IMR-90 (cell line): Measurements from ENCODE around the gene TAF10. TPM values are rescaled to one million over a fixed set of nuclear protein-coding genes. Genes with fewer than 3 reads are reported as not detected.

ENCODE experiments used
- ATAC-seq: fragments of 200-7000 bp; cut with Tn5 transposase; 2 replicates; pipeline ENCODE4 v1.9.1; 2020; ENCODE audit warnings: low read depth, mild to moderate bottlenecking, moderate library complexity
- BruUV-seq: library from RNA; stranded (reverse); fragments of 400-500 nt; replicated peaks from 2 replicates; lab custom pipeline; 2021; lab: Mats Ljungman, UMichigan
- CTCF ChIA-PET: fragments of 300-600 bp; formaldehyde crosslinking; extraction: SDS; loops from one replicate; lab custom pipeline; 2021; ENCODE audit warnings: antibody characterized with exemption; lab: Yijun Ruan, JAX
- POLR2A ChIA-PET: fragments of 300-600 bp; sonication (Branson Sonifier 250); formaldehyde crosslinking; loops from one replicate; lab custom pipeline; 2022; ENCODE audit warnings: antibody characterized with exemption; ENCODE audit not compliant: unreplicated experiment; lab: Charles Lee
- DNase-seq: peaks from one replicate; pipeline ENCODE4 v3.0.0; 2013
- H2AFZ ChIP-seq: replicated peaks from 2 replicates; pipeline ENCODE3; 2013; ENCODE audit warnings: low read length, mild to moderate bottlenecking; ENCODE audit not compliant: poor library complexity
- H2AK5ac ChIP-seq: 2 replicates; pipeline ENCODE4 v1.6.1; 2013; ENCODE audit warnings: low read depth, low read length, inconsistent platforms
- H2AK9ac ChIP-seq: replicated peaks from 2 replicates; pipeline ENCODE3; 2013; ENCODE audit warnings: mild to moderate bottlenecking, low read depth, low read length, moderate library complexity; ENCODE audit not compliant: poor library complexity
- H2BK120ac ChIP-seq: 2 replicates; pipeline ENCODE4 v1.6.1; 2013; ENCODE audit warnings: low read depth, low read length, inconsistent platforms
- H2BK15ac ChIP-seq: 3 replicates; pipeline ENCODE4 v1.6.1; 2013; ENCODE audit warnings: low read depth, low read length, inconsistent platforms
- H2BK20ac ChIP-seq: 2 replicates; pipeline ENCODE4 v1.6.1; 2013; ENCODE audit warnings: low read depth, mild to moderate bottlenecking, inconsistent platforms, low read length, moderate library complexity
- H2BK5ac ChIP-seq: 2 replicates; pipeline ENCODE4 v1.6.1; 2013; ENCODE audit warnings: mild to moderate bottlenecking, low read depth, low read length, inconsistent platforms; ENCODE audit not compliant: poor library complexity, severe bottlenecking
- H3K14ac ChIP-seq: replicated peaks from 2 replicates; pipeline ENCODE4 v1.6.1; 2013; ENCODE audit warnings: low read depth, low read length, inconsistent platforms
- H3K18ac ChIP-seq: 2 replicates; pipeline ENCODE4 v1.6.1; 2013; ENCODE audit warnings: low read depth, low read length, control low read depth
- H3K23ac ChIP-seq: 2 replicates; pipeline ENCODE4 v1.6.1; 2013; ENCODE audit warnings: low read depth, low read length, inconsistent platforms
- H3K27ac ChIP-seq: 2 replicates; pipeline ENCODE4 v1.5.1; 2013; ENCODE audit warnings: mild to moderate bottlenecking, control low read depth, low read length; ENCODE audit not compliant: insufficient read depth
- H3K27me3 ChIP-seq: 2 replicates; pipeline ENCODE4 v1.6.1; 2013; ENCODE audit warnings: low read length; ENCODE audit not compliant: control insufficient read depth, insufficient read depth
- H3K36me3 ChIP-seq: 2 replicates; pipeline ENCODE4 v1.6.1; 2013; ENCODE audit warnings: low read length, mixed read lengths; ENCODE audit not compliant: control insufficient read depth, insufficient read depth
- H3K4ac ChIP-seq: 2 replicates; pipeline ENCODE4 v1.6.1; 2013; ENCODE audit warnings: low read depth, low read length, inconsistent platforms
- H3K4me1 ChIP-seq: 2 replicates; pipeline ENCODE4 v1.6.1; 2013; ENCODE audit warnings: low read length, mixed read lengths; ENCODE audit not compliant: control insufficient read depth, insufficient read depth
- H3K4me2 ChIP-seq: 2 replicates; pipeline ENCODE4 v1.6.1; 2013; ENCODE audit warnings: low read depth, mild to moderate bottlenecking, control low read depth, low read length, moderate library complexity
- H3K4me3 ChIP-seq: 2 replicates; pipeline ENCODE4 v1.5.1; 2013; ENCODE audit warnings: low read depth, mild to moderate bottlenecking, control low read depth, low read length, moderate library complexity; ENCODE audit not compliant: insufficient read depth
- H3K56ac ChIP-seq: 2 replicates; pipeline ENCODE4 v1.6.1; 2013; ENCODE audit warnings: low read length, inconsistent platforms; ENCODE audit not compliant: insufficient read depth; ENCODE audit errors: extremely low read depth
- H3K79me1 ChIP-seq, 2 experiments: 2 replicates each; pipeline ENCODE4 v1.6.1; 2013; ENCODE audit warnings: low read length in 2 of 2, inconsistent platforms in 1 of 2, low read depth in 1 of 2
- H3K9ac ChIP-seq: 2 replicates; pipeline ENCODE4 v1.6.1; 2013; ENCODE audit warnings: low read depth, low read length, control low read depth
- H3K9me1 ChIP-seq: 2 replicates; pipeline ENCODE4 v1.6.1; 2013; ENCODE audit warnings: low read length, inconsistent platforms; ENCODE audit not compliant: insufficient read depth
- H3K9me3 ChIP-seq: 2 replicates; pipeline ENCODE4 v1.6.1; 2013; ENCODE audit warnings: low read length; ENCODE audit not compliant: control insufficient read depth, insufficient read depth
- H4K20me1 ChIP-seq: 2 replicates; pipeline ENCODE4 v1.6.1; 2013; ENCODE audit warnings: low read length, inconsistent platforms; ENCODE audit not compliant: insufficient read depth
- H4K5ac ChIP-seq: 2 replicates; pipeline ENCODE4 v1.6.1; 2013; ENCODE audit warnings: mild to moderate bottlenecking, low read depth, low read length, control low read depth
- H4K8ac ChIP-seq, 2 experiments: 2 replicates each; pipeline ENCODE4 v1.6.1; 2013; ENCODE audit warnings: low read depth in 2 of 2, low read length in 2 of 2, control low read depth in 1 of 2, inconsistent platforms in 1 of 2
- H4K91ac ChIP-seq: 2 replicates; pipeline ENCODE4 v1.6.1; 2013; ENCODE audit warnings: low read depth, low read length, inconsistent platforms; ENCODE audit not compliant: insufficient read depth
- CEBPB ChIP-seq: IDR thresholded peaks from 2 replicates; pipeline ENCODE4 v1.6.1; 2012; ENCODE audit warnings: low read depth, low read length, improper control_type of control experiment
- POLR2A ChIP-seq: IDR thresholded peaks from 2 replicates; pipeline ENCODE4 v1.6.1; 2012; ENCODE audit warnings: mild to moderate bottlenecking, low read depth, low read length
- WGBS, 2 experiments: methylation state at CpG; one replicate each; pipeline versions ENCODE4 v1.1.5 to v1.1.7; 2013; ENCODE audit warnings: missing lambda C conversion rate in 2 of 2; ENCODE audit not compliant: insufficient read length in 1 of 2; ENCODE audit errors: extremely low coverage in 2 of 2; 5-methylcytosine and 5-hydroxymethylcytosine counted together
- dilution Hi-C: fragments of 300-500 bp; cut with HindIII; formaldehyde crosslinking; loops from one replicate; pipeline ENCODE4 v1.14.3; 2018; ENCODE audit warnings: low sequenced_read_pairs; ENCODE audit not compliant: unreplicated experiment
- in situ Hi-C: fragments of 300-500 bp; cut with MboI; formaldehyde crosslinking; loops from 3 replicates; pipeline ENCODE4 v1.14.3; 2019; ENCODE audit warnings: low sequenced_read_pairs, inconsistent platforms, mixed read lengths
- intact Hi-C: fragments of 100-400 bp; cut with micrococcal nuclease; formaldehyde crosslinking; loops from 2 replicates; pipeline ENCODE4 v1.10.0; 2022
- polyA plus RNA-seq, 3 experiments: library from polyadenylated mRNA; depleted of rRNA; stranded (reverse); fragments of >200 nt; gene quantifications; 2 replicates each; pipeline ENCODE4 v1.2.3, GENCODE V29; 2012; ENCODE audit warnings: low replicate concordance in 1 of 3
- total RNA-seq: library from RNA; depleted of rRNA; stranded (reverse); fragments of >200 nt; gene quantifications from 2 replicates; pipeline ENCODE4 v1.2.3, GENCODE V29; 2012
- TF ChIP-seq, protein P1 (sequence below): fragments of 150-350 bp; IDR thresholded peaks from 2 replicates; pipeline ENCODE4 v1.6.1; 2017; ENCODE audit warnings: mild to moderate bottlenecking, antibody characterized with exemption, low read length, low read depth

The TAF10 gene
- total and polyA plus RNA-seq, 2 of the 4 experiments (the other 2 are of a cell fraction) = 18.6 to 132 TPM

DNA sequence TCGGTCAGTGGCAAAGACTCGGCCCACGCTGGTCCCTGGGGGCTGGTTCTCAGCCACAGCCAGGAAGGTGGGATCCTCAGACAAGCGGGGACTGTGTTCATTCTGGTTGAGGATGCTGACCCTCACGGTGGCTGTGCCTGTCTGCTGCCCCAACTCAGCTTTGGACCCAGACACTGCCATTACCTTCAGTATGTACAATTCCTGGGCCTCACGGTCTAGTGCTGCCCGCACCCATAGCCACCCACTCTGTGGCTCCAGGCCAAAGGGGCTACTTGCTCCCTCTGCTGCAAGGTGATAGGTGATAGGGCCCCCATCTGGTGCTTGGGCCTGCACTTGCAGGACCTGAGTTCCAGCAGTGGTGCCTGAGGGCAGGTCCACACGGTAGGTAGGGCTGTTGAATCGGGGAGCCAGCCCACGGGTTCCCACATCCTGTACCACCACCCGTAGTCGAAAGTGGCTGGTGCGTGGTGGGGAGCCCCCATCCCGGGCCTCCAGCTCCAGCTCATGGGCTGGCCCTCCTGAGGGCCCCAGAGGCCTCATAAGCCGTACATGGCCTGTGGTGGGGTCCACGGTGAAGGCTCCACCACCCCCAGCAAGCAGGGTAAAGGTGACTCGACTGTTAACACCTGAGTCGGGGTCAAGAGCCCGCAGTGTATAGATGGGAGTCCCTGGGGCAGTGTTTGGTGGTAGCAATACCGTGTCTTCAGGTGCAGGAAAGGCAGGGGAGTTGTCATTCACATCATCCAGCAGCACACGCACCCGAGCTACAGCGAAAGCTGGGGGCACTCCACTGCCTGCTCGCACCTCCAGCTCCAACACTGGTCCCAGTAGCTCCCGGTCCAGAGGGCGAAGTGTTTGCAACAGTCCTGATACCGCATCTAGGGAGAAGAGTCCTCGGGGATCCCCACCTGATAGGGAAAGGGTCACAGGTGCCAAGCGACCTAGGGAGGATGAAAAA, 20.4 kb upstream of the TAF10 start:
- peaks cover 7% of the 10 kb centered on the region for H3K4me1 ChIP-seq
- H3K14ac ChIP-seq = no peak overlapping the region
- dilution Hi-C loops (no loop called here), in situ Hi-C loops (no loop called here), intact Hi-C loops (no loop called here)
- no peaks in the 10 kb centered on the region; the same call in 1 of the 2 replicates for H3K9me1 ChIP-seq
- no peak overlapping the region for H3K9ac ChIP-seq
- H3K36me3 ChIP-seq = peaks cover 47% of the 10 kb centered on the region
- no peak overlapping the region for H2AK5ac ChIP-seq
- no peaks in the 10 kb centered on the region for H3K9me3 ChIP-seq
- 94% methylated on average over 8 of the region's 29 CpGs; no CpG with 5 or more reads in 1 of the 2 experiments for WGBS, 2 experiments
- no peak overlapping the region for H3K4me2 ChIP-seq
- no peak overlapping the region for H4K5ac ChIP-seq
- no peak overlapping the region for H3K18ac ChIP-seq
- H4K8ac ChIP-seq = no peak overlapping the region
- no peaks in the 10 kb centered on the region for H3K27me3 ChIP-seq
- H2BK20ac ChIP-seq = no peak overlapping the region
- H2AK9ac ChIP-seq = no peak overlapping the region
- no peak overlapping the region for H2AFZ ChIP-seq
- TF ChIP-seq, protein P1, sequence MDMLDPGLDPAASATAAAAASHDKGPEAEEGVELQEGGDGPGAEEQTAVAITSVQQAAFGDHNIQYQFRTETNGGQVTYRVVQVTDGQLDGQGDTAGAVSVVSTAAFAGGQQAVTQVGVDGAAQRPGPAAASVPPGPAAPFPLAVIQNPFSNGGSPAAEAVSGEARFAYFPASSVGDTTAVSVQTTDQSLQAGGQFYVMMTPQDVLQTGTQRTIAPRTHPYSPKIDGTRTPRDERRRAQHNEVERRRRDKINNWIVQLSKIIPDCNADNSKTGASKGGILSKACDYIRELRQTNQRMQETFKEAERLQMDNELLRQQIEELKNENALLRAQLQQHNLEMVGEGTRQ = no peak
- TF ChIP-seq POLR2A (no peak), CEBPB (no peak)
- H3K56ac ChIP-seq = no peak overlapping the region
- no peak overlapping the region for H3K23ac ChIP-seq
- no peak overlapping the region for H2BK5ac ChIP-seq
- H3K79me1 ChIP-seq = no peaks in the 10 kb centered on the region
- DNase-seq (no peak), ATAC-seq (no peak)
- no peak overlapping the region for H4K91ac ChIP-seq
- peaks cover 4% of the 10 kb centered on the region; the same call in 1 of the 2 replicates for H4K20me1 ChIP-seq
- BruUV-seq = TSS peak; percentile 53
- no peak overlapping the region for H2BK15ac ChIP-seq
- no peak overlapping the region for H3K27ac ChIP-seq
- ChIA-PET POLR2A (no interaction called here), CTCF (interaction anchor here (0.7 kb wide), 1 partner anchor 13 kb away, joined by 3 read pairs; the partner anchor contains the start of gene TPP1)
- no peak overlapping the region for H3K4ac ChIP-seq
- H3K4me3 ChIP-seq = no peak overlapping the region
- no peak overlapping the region for H2BK120ac ChIP-seq
